ENCODE data around the gene CCDC78. TPM values are rescaled to one million over a fixed set of nuclear protein-coding genes. Genes with fewer than 3 reads are reported as not detected.

Gene CCDC78
- total and polyA plus RNA-seq, 2 of the 4 experiments (the other 2 are of a cell fraction): 0.54 to 4.6 TPM

DNA sequence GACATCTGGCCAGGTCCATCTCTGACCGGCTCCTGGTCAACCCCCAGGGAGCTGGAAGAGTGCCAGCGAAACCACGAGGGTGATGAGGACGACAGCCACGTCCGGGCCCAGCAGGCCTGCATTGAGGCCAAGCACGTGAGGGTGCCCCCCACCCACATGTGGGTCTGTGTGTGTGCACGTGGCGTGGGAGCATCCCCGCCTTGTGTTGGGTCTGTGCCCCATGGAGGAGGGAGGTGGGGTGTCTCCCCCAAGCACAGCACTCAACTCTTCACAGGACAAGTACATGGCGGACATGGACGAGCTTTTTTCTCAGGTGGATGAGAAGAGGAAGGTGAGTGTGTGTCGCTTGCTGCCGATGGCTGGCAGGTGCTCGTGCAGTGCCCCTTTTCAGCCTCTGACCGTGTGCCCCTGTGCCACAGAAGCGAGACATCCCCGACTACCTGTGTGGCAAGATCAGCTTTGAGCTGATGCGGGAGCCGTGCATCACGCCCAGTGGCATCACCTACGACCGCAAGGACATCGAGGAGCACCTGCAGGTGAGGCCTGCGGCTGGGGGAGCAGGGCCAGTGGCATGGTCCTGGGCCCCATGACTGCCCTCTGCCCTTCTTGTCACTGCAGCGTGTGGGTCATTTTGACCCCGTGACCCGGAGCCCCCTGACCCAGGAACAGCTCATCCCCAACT is 44.4 kb downstream of the CCDC78 start:
- Histone ChIP-seq H3K18ac (ENCODE audit: low read depth, low read length) (no peak overlapping the region), H3K23ac (ENCODE audit: low read depth, low read length) (no peak overlapping the region)
- dilution Hi-C loops (cut with HindIII; ENCODE audit: low sequenced_read_pairs, unreplicated experiment): no loop called here

More for the DNA sequence above, 44.4 kb downstream of the CCDC78 start:
- Histone ChIP-seq H3K79me1 (ENCODE audit: low read depth in 1 of 2, low read length in 2 of 2) (peaks cover 9 to 43% of the 10 kb centered on the region in 2 experiments; a peak in 3 of 4 replicates), H3K36me3 (ENCODE audit: control insufficient read depth, insufficient read depth, low read length) (peaks cover 36% of the 10 kb centered on the region), H4K20me1 (ENCODE audit: insufficient read depth, low read length) (peaks cover 34% of the 10 kb centered on the region), H2BK20ac (ENCODE audit: low read depth, low read length) (no peak overlapping the region), H3K9ac (ENCODE audit: low read depth, low read length) (no peak overlapping the region), H3K4ac (ENCODE audit: low read depth, low read length) (no peak overlapping the region), H3K4me2 (ENCODE audit: low read depth, low read length) (peak overlapping the region; percentile 98; the same call in 1 of the 2 replicates), H2BK15ac (ENCODE audit: low read depth, low read length) (no peak overlapping the region), H2AFZ (replicated peaks; ENCODE audit: low read length, poor library complexity) (peak overlapping the region; percentile 43), H3K14ac (replicated peaks; ENCODE audit: low read depth, low read length) (no peak overlapping the region), H2AK5ac (ENCODE audit: low read depth, low read length) (peak overlapping the region; percentile 13; the same call in 1 of the 2 replicates), H4K5ac (ENCODE audit: low read depth, low read length) (no peak overlapping the region), H2AK9ac (replicated peaks; ENCODE audit: low read depth, low read length, poor library complexity) (peak overlapping the region; percentile 72), H3K56ac (ENCODE audit: extremely low read depth, insufficient read depth, low read length) (no peak overlapping the region), H3K4me1 (ENCODE audit: control insufficient read depth, insufficient read depth, low read length) (peaks cover 20% of the 10 kb centered on the region), H3K4me3 (ENCODE audit: insufficient read depth, low read depth, low read length) (peak overlapping the region; percentile 96; the same call in 1 of the 2 replicates), H2BK120ac (ENCODE audit: low read depth, low read length) (no peak overlapping the region), H2BK5ac (ENCODE audit: low read depth, low read length, poor library complexity, severe bottlenecking) (no peak overlapping the region), H3K27ac (ENCODE audit: insufficient read depth, low read length) (no peak overlapping the region; the same call in 1 of the 2 replicates), H3K27me3 (ENCODE audit: control insufficient read depth, insufficient read depth, low read length) (no peaks in the 10 kb centered on the region), H3K9me1 (ENCODE audit: insufficient read depth, low read length) (peaks cover 15% of the 10 kb centered on the region), H3K9me3 (ENCODE audit: control insufficient read depth, insufficient read depth, low read length) (no peaks in the 10 kb centered on the region), H4K8ac (ENCODE audit: low read depth in 2 of 2, low read length in 2 of 2) (no peak overlapping the region), H4K91ac (ENCODE audit: insufficient read depth, low read depth, low read length) (no peak overlapping the region)
- TF ChIP-seq BHLHE40 (IDR thresholded peaks at IDR 0.05; ENCODE audit: low read depth, low read length): 0 out of 2 replicates have a peak, but pooled peaks have one; percentile 5
- TF ChIP-seq SMC3 (IDR thresholded peaks at IDR 0.05; ENCODE audit: low read depth, low read length): no peak
- WGBS, 2 experiments (ENCODE audit: extremely low coverage in 2 of 2, insufficient read length in 1 of 2): no CpG with 5 or more reads among the region's 28 CpGs
- DNase-seq: no peak
- BruUV-seq (replicated peaks): TSS peak; percentile 91
- intact Hi-C loops (cut with micrococcal nuclease): no loop called here
- ChIA-PET POLR2A (ENCODE audit: unreplicated experiment) (no interaction called here), CTCF (no interaction called here)
- no peak for ATAC-seq (ENCODE audit: low read depth)
- in situ Hi-C loops (cut with MboI; ENCODE audit: low sequenced_read_pairs): no loop called here

Measured in IMR-90 (cell line).